HepG2 (cell line): ENCODE measurements around the gene FAM78B. TPM values are rescaled to one million over a fixed set of nuclear protein-coding genes. Genes with fewer than 3 reads are reported as not detected.
A peak's percentile ranks its signal among the peaks of the same experiment; 100 is the strongest.

Experiments
- DMAP1 ChIP-seq: IDR thresholded peaks from 2 replicates; pipeline ENCODE4 v1.6.1; 2016
- KIAA2018 ChIP-seq: sonication (generic); formaldehyde crosslinking; IDR thresholded peaks from 2 replicates; pipeline ENCODE4 v1.5.0; 2020; ENCODE audit warnings: mild to moderate bottlenecking, missing genetic modification reagents, borderline replicate concordance
- MIER2 ChIP-seq: IDR thresholded peaks from 2 replicates; pipeline ENCODE4 v1.6.1; 2016; ENCODE audit warnings: missing biosample characterization, missing genetic modification reagents
- ZBED4 ChIP-seq: sonication (generic); formaldehyde crosslinking; IDR thresholded peaks from 2 replicates; pipeline ENCODE4 v1.4.0; 2020; ENCODE audit warnings: missing genetic modification reagents, borderline replicate concordance
- polyA plus RNA-seq, 8 experiments: library from polyadenylated mRNA; depleted of rRNA in 3 of 8; stranded (reverse) in 7 of 8; unstranded in 1 of 8; fragments of >200 nt; fragmentation: Illumina TruSeq in 4 of 8; extraction: Trizol in 4 of 8; gene quantifications; 2 replicates each; pipeline versions ENCODE4 v1.2.1 to v1.2.3, GENCODE V29; 2011 to 2016; ENCODE audit warnings: low read depth in 4 of 8, missing spikeins in 1 of 8, mixed read lengths in 1 of 8; ENCODE audit not compliant: insufficient read depth in 1 of 8
- total RNA-seq, 5 experiments: library from RNA; depleted of rRNA; stranded (reverse); fragments of >200 nt; fragmentation: Illumina TruSeq; extraction: Trizol; gene quantifications; 2 replicates each; pipeline ENCODE4 v1.2.3, GENCODE V29; 2016; ENCODE audit warnings: low read depth in 1 of 5

The FAM78B gene
- total and polyA plus RNA-seq, 2 of the 13 experiments (the other 11 are each of a cell fraction or from before 2014, with no cell fraction given), result 0.22 to 0.31 TPM

GRCh38 chr1:166193057-166193698, 26.4 kb upstream of the FAM78B start (continued):
- no peak for TF ChIP-seq KIAA2018 (CRISPR knock-in tag)
- TF ChIP-seq MIER2, result 0 out of 2 replicates have a peak, but pooled peaks have one; percentile 36
- TF ChIP-seq DMAP1, result no peak
- no peak for TF ChIP-seq ZBED4 (CRISPR knock-in tag)
